Measurements from ENCODE around the gene KRT3.

DNA sequence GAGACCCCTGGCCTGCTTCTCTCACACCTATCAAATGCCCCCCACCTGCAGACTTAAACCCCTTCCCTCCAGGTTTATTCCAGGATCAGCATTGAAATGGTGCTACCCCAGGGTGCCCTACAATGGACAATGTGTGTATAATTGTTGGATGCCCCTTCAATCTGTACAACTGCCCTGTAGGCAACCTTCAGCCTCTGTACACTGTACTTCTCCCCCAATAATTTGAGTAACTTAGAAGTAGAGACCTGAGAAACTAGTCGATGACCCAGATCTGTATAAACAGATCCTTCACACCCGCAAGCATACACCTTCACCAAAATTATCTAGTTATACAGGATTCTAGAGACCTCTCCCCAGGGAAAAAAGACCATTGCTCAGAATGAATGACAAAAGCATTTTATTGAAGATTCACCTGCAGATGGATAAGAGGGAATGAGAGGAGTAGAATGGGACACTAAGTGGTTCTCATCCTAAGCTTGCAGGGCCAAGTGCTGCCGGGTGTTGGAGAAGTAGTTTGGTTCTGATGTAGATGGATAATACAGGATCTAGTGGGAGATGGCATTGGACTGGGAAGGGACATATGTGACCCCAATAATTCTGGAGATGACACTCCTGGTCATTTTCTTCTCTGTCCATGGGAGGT, 10.4 kb upstream of the KRT3 start:
- TF ChIP-seq, protein P1, sequence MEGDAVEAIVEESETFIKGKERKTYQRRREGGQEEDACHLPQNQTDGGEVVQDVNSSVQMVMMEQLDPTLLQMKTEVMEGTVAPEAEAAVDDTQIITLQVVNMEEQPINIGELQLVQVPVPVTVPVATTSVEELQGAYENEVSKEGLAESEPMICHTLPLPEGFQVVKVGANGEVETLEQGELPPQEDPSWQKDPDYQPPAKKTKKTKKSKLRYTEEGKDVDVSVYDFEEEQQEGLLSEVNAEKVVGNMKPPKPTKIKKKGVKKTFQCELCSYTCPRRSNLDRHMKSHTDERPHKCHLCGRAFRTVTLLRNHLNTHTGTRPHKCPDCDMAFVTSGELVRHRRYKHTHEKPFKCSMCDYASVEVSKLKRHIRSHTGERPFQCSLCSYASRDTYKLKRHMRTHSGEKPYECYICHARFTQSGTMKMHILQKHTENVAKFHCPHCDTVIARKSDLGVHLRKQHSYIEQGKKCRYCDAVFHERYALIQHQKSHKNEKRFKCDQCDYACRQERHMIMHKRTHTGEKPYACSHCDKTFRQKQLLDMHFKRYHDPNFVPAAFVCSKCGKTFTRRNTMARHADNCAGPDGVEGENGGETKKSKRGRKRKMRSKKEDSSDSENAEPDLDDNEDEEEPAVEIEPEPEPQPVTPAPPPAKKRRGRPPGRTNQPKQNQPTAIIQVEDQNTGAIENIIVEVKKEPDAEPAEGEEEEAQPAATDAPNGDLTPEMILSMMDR (IDR thresholded peaks at IDR 0.05) = no peak
- TF ChIP-seq EZH2 (IDR thresholded peaks at IDR 0.05; ENCODE audit: borderline replicate concordance, insufficient read depth, low read depth, low read length, poor library complexity, severe bottlenecking) = no peak
